ENCODE data around the gene NRP2.

NRP2 gene

DNA sequence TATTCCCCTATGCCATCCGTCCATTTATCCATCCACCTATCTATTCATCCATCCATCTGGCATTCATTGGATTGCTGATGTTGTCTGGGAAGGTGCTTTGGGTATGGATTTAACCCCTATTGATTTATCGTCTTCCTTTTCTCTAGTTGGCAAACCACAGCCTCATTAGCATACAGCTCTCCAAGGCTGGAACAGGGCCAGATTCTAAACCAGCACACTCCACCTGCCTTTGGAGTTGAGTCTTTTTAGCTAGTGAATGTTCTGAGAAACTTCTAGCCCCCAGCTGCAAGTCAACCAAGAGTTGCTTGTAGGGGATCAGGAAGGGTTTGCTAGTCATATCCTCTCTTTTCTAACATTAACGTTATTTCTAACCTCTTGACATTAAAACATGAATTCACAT is 90.7 kb downstream of the NRP2 start:
- H3K79me2 ChIP-seq (ENCODE audit: control insufficient read depth, low read length) = no peaks in the 10 kb centered on the region
- no peaks in the 10 kb centered on the region for H3K36me3 ChIP-seq (ENCODE audit: control insufficient read depth, low read length)
- H3K9me2 ChIP-seq (replicated peaks; ENCODE audit: control insufficient read depth, low read length) = no peaks in the 10 kb centered on the region
- no peaks in the 10 kb centered on the region for H3K9me3 ChIP-seq (ENCODE audit: control insufficient read depth, insufficient read depth, low read length)
- H4K20me1 ChIP-seq (ENCODE audit: control insufficient read depth, insufficient read depth, low read depth, low read length) = no peaks in the 10 kb centered on the region
- H3K27ac ChIP-seq (ENCODE audit: low read depth, low read length) = no peak overlapping the region
- TF ChIP-seq EZH2phosphoT487 (IDR thresholded peaks at IDR 0.05; ENCODE audit: borderline replicate concordance, low read length) = no peak
- TF ChIP-seq, protein P1, sequence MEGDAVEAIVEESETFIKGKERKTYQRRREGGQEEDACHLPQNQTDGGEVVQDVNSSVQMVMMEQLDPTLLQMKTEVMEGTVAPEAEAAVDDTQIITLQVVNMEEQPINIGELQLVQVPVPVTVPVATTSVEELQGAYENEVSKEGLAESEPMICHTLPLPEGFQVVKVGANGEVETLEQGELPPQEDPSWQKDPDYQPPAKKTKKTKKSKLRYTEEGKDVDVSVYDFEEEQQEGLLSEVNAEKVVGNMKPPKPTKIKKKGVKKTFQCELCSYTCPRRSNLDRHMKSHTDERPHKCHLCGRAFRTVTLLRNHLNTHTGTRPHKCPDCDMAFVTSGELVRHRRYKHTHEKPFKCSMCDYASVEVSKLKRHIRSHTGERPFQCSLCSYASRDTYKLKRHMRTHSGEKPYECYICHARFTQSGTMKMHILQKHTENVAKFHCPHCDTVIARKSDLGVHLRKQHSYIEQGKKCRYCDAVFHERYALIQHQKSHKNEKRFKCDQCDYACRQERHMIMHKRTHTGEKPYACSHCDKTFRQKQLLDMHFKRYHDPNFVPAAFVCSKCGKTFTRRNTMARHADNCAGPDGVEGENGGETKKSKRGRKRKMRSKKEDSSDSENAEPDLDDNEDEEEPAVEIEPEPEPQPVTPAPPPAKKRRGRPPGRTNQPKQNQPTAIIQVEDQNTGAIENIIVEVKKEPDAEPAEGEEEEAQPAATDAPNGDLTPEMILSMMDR (IDR thresholded peaks at IDR 0.05; ENCODE audit: low read depth, low read length, poor library complexity, severe bottlenecking) = no peak
- no peaks in the 10 kb centered on the region for H3F3A ChIP-seq (ENCODE audit: control insufficient read depth, insufficient read depth)
- H3K4me1 ChIP-seq (ENCODE audit: control insufficient read depth, low read length) = peaks cover 15% of the 10 kb centered on the region
- 0 out of 2 replicates have a peak, but pooled peaks cover 3% of the 10 kb centered on the region for H3K27me3 ChIP-seq (ENCODE audit: control insufficient read depth, low read length)
- no peak overlapping the region for H3K4me2 ChIP-seq (ENCODE audit: low read length)
- no peak overlapping the region for H3K4me3 ChIP-seq (ENCODE audit: low read length)

DNA sequence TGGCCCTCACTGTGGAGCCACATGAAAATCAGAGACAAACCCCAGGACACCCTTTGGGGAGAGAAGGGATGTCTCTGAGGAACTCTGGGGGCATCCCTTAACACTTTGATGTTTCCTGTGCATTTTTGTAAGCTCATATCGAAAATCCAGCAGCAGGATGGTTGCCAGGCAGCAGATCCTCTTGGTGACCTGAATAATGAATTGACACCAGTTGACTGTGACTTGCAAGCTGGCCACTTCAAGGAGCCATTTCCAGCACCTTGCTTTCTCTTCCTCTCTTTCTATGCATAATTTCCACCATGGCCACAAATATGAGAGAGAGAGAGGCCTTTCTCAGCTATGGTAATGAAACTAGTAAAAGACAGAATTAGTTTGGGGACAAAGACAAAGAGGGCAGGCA is 91.7 kb downstream of the NRP2 start:
- no peaks in the 10 kb centered on the region for H4K20me1 ChIP-seq (ENCODE audit: control insufficient read depth, insufficient read depth, low read depth, low read length)
- H3K27me3 ChIP-seq (ENCODE audit: control insufficient read depth, low read length) = 0 out of 2 replicates have a peak, but pooled peaks cover 3% of the 10 kb centered on the region
- H3K4me2 ChIP-seq (ENCODE audit: low read length) = no peak overlapping the region

DNA sequence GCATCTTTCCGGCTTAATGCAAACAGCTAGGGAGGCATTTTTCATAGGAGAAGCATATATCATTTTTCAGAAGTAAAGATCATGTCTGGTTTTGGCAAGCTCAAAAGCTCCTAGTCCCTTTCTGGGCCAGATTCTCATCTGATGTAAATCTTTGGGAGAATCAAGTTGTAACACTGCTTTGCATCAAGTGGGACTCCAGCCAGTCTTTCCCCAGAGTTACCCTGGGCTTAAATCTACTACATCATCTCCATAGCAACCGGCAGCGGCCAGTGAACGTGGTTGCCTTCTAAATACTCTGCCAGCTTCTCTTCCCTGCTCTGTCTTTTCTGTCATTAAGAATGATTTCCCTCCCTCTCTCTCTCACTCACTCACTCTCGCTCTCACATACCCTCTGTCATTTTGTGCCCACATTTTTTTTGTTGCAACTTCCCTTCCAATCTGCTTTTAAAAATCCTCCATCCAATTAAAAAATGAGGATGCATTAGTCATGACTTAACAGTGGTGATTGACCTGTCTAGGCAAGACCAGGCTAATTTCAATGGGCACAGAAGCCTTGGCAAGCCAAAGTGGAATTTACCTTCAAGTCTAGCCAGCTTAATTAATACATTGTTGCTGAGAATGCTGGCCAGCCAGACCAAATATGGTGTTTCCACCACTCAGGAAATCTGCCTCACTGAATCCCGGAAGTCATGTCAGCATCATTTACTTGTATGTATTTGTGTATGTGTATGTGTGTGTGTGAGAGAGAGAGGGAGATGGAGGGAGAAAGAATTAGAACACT is 93.0 kb downstream of the NRP2 start:
- TF ChIP-seq, protein P1 (IDR thresholded peaks at IDR 0.05; ENCODE audit: low read depth, low read length, poor library complexity, severe bottlenecking) = no peak
- no peak for TF ChIP-seq EZH2phosphoT487 (IDR thresholded peaks at IDR 0.05; ENCODE audit: borderline replicate concordance, low read length)

More for the DNA sequence above, 91.7 kb downstream of the NRP2 start:
- Histone ChIP-seq H3K79me2 (ENCODE audit: control insufficient read depth, low read length) (no peaks in the 10 kb centered on the region), H3K27ac (ENCODE audit: low read depth, low read length) (no peak overlapping the region), H3F3A (ENCODE audit: control insufficient read depth, insufficient read depth) (no peaks in the 10 kb centered on the region), H3K9me3 (ENCODE audit: control insufficient read depth, insufficient read depth, low read length) (no peaks in the 10 kb centered on the region), H3K4me1 (ENCODE audit: control insufficient read depth, low read length) (peaks cover 15% of the 10 kb centered on the region), H3K9me2 (replicated peaks; ENCODE audit: control insufficient read depth, low read length) (no peaks in the 10 kb centered on the region), H3K36me3 (ENCODE audit: control insufficient read depth, low read length) (no peaks in the 10 kb centered on the region), H3K4me3 (ENCODE audit: low read length) (no peak overlapping the region)
- no peak for TF ChIP-seq EZH2phosphoT487 (IDR thresholded peaks at IDR 0.05; ENCODE audit: borderline replicate concordance, low read length)
- TF ChIP-seq, protein P1 (IDR thresholded peaks at IDR 0.05; ENCODE audit: low read depth, low read length, poor library complexity, severe bottlenecking) = no peak

More for the DNA sequence above, 93.0 kb downstream of the NRP2 start:
- H3F3A ChIP-seq (ENCODE audit: control insufficient read depth, insufficient read depth) = no peaks in the 10 kb centered on the region
- H3K4me1 ChIP-seq (ENCODE audit: control insufficient read depth, low read length) = peaks cover 17% of the 10 kb centered on the region
- H3K9me3 ChIP-seq (ENCODE audit: control insufficient read depth, insufficient read depth, low read length) = no peaks in the 10 kb centered on the region
- peak overlapping the region; percentile 19; the same call in 1 of the 2 replicates for H3K4me2 ChIP-seq (ENCODE audit: low read length)
- H3K36me3 ChIP-seq (ENCODE audit: control insufficient read depth, low read length) = no peaks in the 10 kb centered on the region
- H3K27me3 ChIP-seq (ENCODE audit: control insufficient read depth, low read length) = 0 out of 2 replicates have a peak, but pooled peaks cover 3% of the 10 kb centered on the region
- H4K20me1 ChIP-seq (ENCODE audit: control insufficient read depth, insufficient read depth, low read depth, low read length) = no peaks in the 10 kb centered on the region
- H3K4me3 ChIP-seq (ENCODE audit: low read length) = no peak overlapping the region
- no peak overlapping the region for H3K27ac ChIP-seq (ENCODE audit: low read depth, low read length)
- H3K79me2 ChIP-seq (ENCODE audit: control insufficient read depth, low read length) = no peaks in the 10 kb centered on the region
- no peaks in the 10 kb centered on the region for H3K9me2 ChIP-seq (replicated peaks; ENCODE audit: control insufficient read depth, low read length)

All from DOHH2 (cell line).